ENCODE results near the gene UQCRC2.
"Not testable (repeated sequence)": the region's sequence is repeated elsewhere in the genome, so short reads cannot be mapped to it uniquely, and the experiment has no call there.

UQCRC2 gene

GRCh38 chr16:21984062-21984461 is 30.9 kb downstream of the UQCRC2 start:
- no peak for DNase-seq

GRCh38 chr16:21985524-21985923 is 32.4 kb downstream of the UQCRC2 start:
- DNase-seq, result no peak

- no peak for DNase-seq
Observed at GRCh38 chr16:21986692-21987246, 33.6 kb downstream of the UQCRC2 start.

GRCh38 chr16:21987498-21987897 is 34.3 kb downstream of the UQCRC2 start:
- DNase-seq, result no peak

- DNase-seq, result no peak
Observed at GRCh38 chr16:21989133-21989532, 36.0 kb downstream of the UQCRC2 start.

- DNase-seq, result no peak
Observed at GRCh38 chr16:21989751-21990150, 36.6 kb downstream of the UQCRC2 start.

- DNase-seq, result no peak
Observed at GRCh38 chr16:21990381-21990944, 37.3 kb downstream of the UQCRC2 start.

- DNase-seq, result no peak
Observed at GRCh38 chr16:21991621-21992020, 38.5 kb downstream of the UQCRC2 start.

GRCh38 chr16:21994856-21995465 is 41.8 kb downstream of the UQCRC2 start:
- DNase-seq, result no peak

- DNase-seq, result no peak
Observed at GRCh38 chr16:21996923-21997696, 43.9 kb downstream of the UQCRC2 start.

GRCh38 chr16:21997697-21998480 is 44.7 kb downstream of the UQCRC2 start:
- DNase-seq, result no peak

GRCh38 chr16:22001591-22001990 is 48.4 kb downstream of the UQCRC2 start:
- DNase-seq, result no peak

GRCh38 chr16:22002047-22002446 is 48.9 kb downstream of the UQCRC2 start:
- DNase-seq, result not testable (repeated sequence)

- no peak for DNase-seq
Observed at GRCh38 chr16:22003195-22003594, 50.0 kb downstream of the UQCRC2 start.

GRCh38 chr16:22004341-22004740 is 51.2 kb downstream of the UQCRC2 start:
- no peak for DNase-seq

GRCh38 chr16:22005746-22006145 is 52.6 kb downstream of the UQCRC2 start:
- DNase-seq, result no peak

- no peak for DNase-seq
Observed at GRCh38 chr16:22006636-22007035, 53.5 kb downstream of the UQCRC2 start.

GRCh38 chr16:22007159-22007508 is 54.0 kb downstream of the UQCRC2 start:
- no peak for DNase-seq

GRCh38 chr16:22007509-22008214 is 54.5 kb downstream of the UQCRC2 start, which contains the start of gene MOSMO:
TSS of gene MOSMO (plus strand) at chr16:22008111. CDS start at chr16:22008302, 191 bp downstream.
- peak; percentile 71 for DNase-seq

GRCh38 chr16:22008215-22009059 is 55.3 kb downstream of the UQCRC2 start:
- peak; percentile 40 for DNase-seq

GRCh38 chr16:22010902-22011301 is 57.7 kb downstream of the UQCRC2 start:
- no peak for DNase-seq

Measured in 8988T (cell line).